Central memory CD8-positive, alpha-beta T cell (primary cell): ENCODE data around the gene PRRG3.

Experiments used
- ATAC-seq: fragments of 150-1000 bp; cut with Tn5 transposase; replicated peaks from 2 replicates; pipeline ENCODE4 v1.10.0; 2022; ENCODE audit warnings: mild to moderate bottlenecking, moderate FRiP score, moderate number of reproducible peaks; ENCODE audit not compliant: poor library complexity, severe bottlenecking; ENCODE audit errors: extremely low read depth
- DNase-seq, 2 donors: peaks; one replicate each; pipeline ENCODE4 v3.0.0; 2021; ENCODE audit warnings: low spot score in 2 of 2
- H3K27ac Mint-ChIP-seq: one replicate; pipeline ENCODE4 v1.8.0; 2022; ENCODE audit warnings: low read depth, mild to moderate bottlenecking, moderate library complexity, mixed read lengths
- H3K27me3 Mint-ChIP-seq: one replicate; pipeline ENCODE4 v1.8.0; 2022; ENCODE audit warnings: mixed read lengths
- H3K36me3 Mint-ChIP-seq: one replicate; pipeline ENCODE4 v1.8.0; 2022; ENCODE audit warnings: mild to moderate bottlenecking, moderate library complexity, mixed read lengths; ENCODE audit not compliant: insufficient read depth
- H3K4me1 Mint-ChIP-seq: one replicate; pipeline ENCODE4 v1.8.0; 2022; ENCODE audit warnings: mixed read lengths
- H3K4me3 Mint-ChIP-seq: one replicate; pipeline ENCODE4 v1.8.0; 2022; ENCODE audit warnings: mild to moderate bottlenecking, moderate library complexity, mixed read lengths
- H3K9me3 Mint-ChIP-seq: one replicate; pipeline ENCODE4 v1.8.0; 2022; ENCODE audit warnings: mixed read lengths

Gene PRRG3

GRCh38 chrX:151735219-151735618 lies 40.0 kb downstream of the PRRG3 start:
- no peaks in the 10 kb centered on the region for H3K4me1 Mint-ChIP-seq
- DNase-seq (no peak), ATAC-seq (no peak)
- no peaks in the 10 kb centered on the region for H3K9me3 Mint-ChIP-seq
- no peak overlapping the region for H3K27ac Mint-ChIP-seq
- H3K4me3 Mint-ChIP-seq, result no peak overlapping the region
- peaks cover 16% of the 10 kb centered on the region for H3K27me3 Mint-ChIP-seq
- no peaks in the 10 kb centered on the region for H3K36me3 Mint-ChIP-seq

- Mint-ChIP-seq H3K27ac (no peak overlapping the region), H3K4me3 (no peak overlapping the region)
- ATAC-seq, result no peak
These were observed 41.4 kb downstream of the PRRG3 start for GRCh38 chrX:151736685-151737084.

GRCh38 chrX:151737494-151737893 lies 42.2 kb downstream of the PRRG3 start:
- Mint-ChIP-seq H3K27ac (no peak overlapping the region), H3K4me1 (no peaks in the 10 kb centered on the region), H3K27me3 (peaks cover 7% of the 10 kb centered on the region), H3K36me3 (no peaks in the 10 kb centered on the region), H3K9me3 (no peaks in the 10 kb centered on the region), H3K4me3 (no peak overlapping the region)
- ATAC-seq (no peak), DNase-seq (no peak)

More at GRCh38 chrX:151736685-151737084, 41.4 kb downstream of the PRRG3 start:
- DNase-seq, result no peak
- Mint-ChIP-seq H3K4me1 (no peaks in the 10 kb centered on the region), H3K36me3 (no peaks in the 10 kb centered on the region), H3K27me3 (peaks cover 15% of the 10 kb centered on the region), H3K9me3 (no peaks in the 10 kb centered on the region)

- no peaks in the 10 kb centered on the region for H3K9me3 Mint-ChIP-seq
- H3K4me1 Mint-ChIP-seq, result no peaks in the 10 kb centered on the region
- H3K4me3 Mint-ChIP-seq, result no peak overlapping the region
- no peak overlapping the region for H3K27ac Mint-ChIP-seq
- ATAC-seq (no peak), DNase-seq (no peak)
- H3K27me3 Mint-ChIP-seq, result no peaks in the 10 kb centered on the region
- no peaks in the 10 kb centered on the region for H3K36me3 Mint-ChIP-seq
These were observed 43.5 kb downstream of the PRRG3 start for GRCh38 chrX:151738751-151739150.

- no peaks in the 10 kb centered on the region for H3K4me1 Mint-ChIP-seq
- H3K4me3 Mint-ChIP-seq, result no peak overlapping the region
- H3K27me3 Mint-ChIP-seq, result no peaks in the 10 kb centered on the region
- no peaks in the 10 kb centered on the region for H3K9me3 Mint-ChIP-seq
- no peak overlapping the region for H3K27ac Mint-ChIP-seq
- ATAC-seq (no peak), DNase-seq (no peak)
- H3K36me3 Mint-ChIP-seq, result no peaks in the 10 kb centered on the region
These were observed 46.3 kb downstream of the PRRG3 start for GRCh38 chrX:151741606-151742005.

- Mint-ChIP-seq H3K27me3 (no peaks in the 10 kb centered on the region), H3K4me3 (no peak overlapping the region), H3K4me1 (no peaks in the 10 kb centered on the region), H3K27ac (no peak overlapping the region), H3K9me3 (no peaks in the 10 kb centered on the region), H3K36me3 (no peaks in the 10 kb centered on the region)
- no peak for ATAC-seq
- DNase-seq, result no peak
These were observed 47.1 kb downstream of the PRRG3 start for GRCh38 chrX:151742311-151742710.

- Mint-ChIP-seq H3K36me3 (no peaks in the 10 kb centered on the region), H3K27me3 (no peaks in the 10 kb centered on the region), H3K27ac (no peak overlapping the region), H3K4me1 (no peaks in the 10 kb centered on the region), H3K4me3 (no peak overlapping the region), H3K9me3 (no peaks in the 10 kb centered on the region)
- ATAC-seq (no peak), DNase-seq (no peak)
These were observed 48.6 kb downstream of the PRRG3 start for GRCh38 chrX:151743651-151744470.

GRCh38 chrX:151745651-151746050 lies 50.4 kb downstream of the PRRG3 start:
- no peak for DNase-seq

GRCh38 chrX:151746502-151746901 lies 51.2 kb downstream of the PRRG3 start:
- Mint-ChIP-seq H3K4me1 (no peaks in the 10 kb centered on the region), H3K9me3 (no peaks in the 10 kb centered on the region), H3K36me3 (no peaks in the 10 kb centered on the region), H3K27ac (no peak overlapping the region), H3K27me3 (peaks cover 12% of the 10 kb centered on the region), H3K4me3 (no peak overlapping the region)
- ATAC-seq (no peak), DNase-seq (no peak)

More at GRCh38 chrX:151745651-151746050, 50.4 kb downstream of the PRRG3 start:
- no peak overlapping the region for H3K27ac Mint-ChIP-seq
- no peaks in the 10 kb centered on the region for H3K36me3 Mint-ChIP-seq
- no peaks in the 10 kb centered on the region for H3K4me1 Mint-ChIP-seq
- peaks cover 3% of the 10 kb centered on the region for H3K27me3 Mint-ChIP-seq
- no peak for ATAC-seq
- no peak overlapping the region for H3K4me3 Mint-ChIP-seq
- no peaks in the 10 kb centered on the region for H3K9me3 Mint-ChIP-seq

- Mint-ChIP-seq H3K9me3 (no peaks in the 10 kb centered on the region), H3K4me1 (no peaks in the 10 kb centered on the region), H3K36me3 (no peaks in the 10 kb centered on the region), H3K27me3 (peaks cover 16% of the 10 kb centered on the region), H3K27ac (no peak overlapping the region), H3K4me3 (no peak overlapping the region)
- no peak for DNase-seq
- no peak for ATAC-seq
These were observed 55.3 kb downstream of the PRRG3 start for GRCh38 chrX:151750511-151750910.

- ATAC-seq, result no peak
- H3K9me3 Mint-ChIP-seq, result no peaks in the 10 kb centered on the region
These were observed 57.6 kb downstream of the PRRG3 start for GRCh38 chrX:151752847-151753246.

GRCh38 chrX:151753313-151754046 lies 58.2 kb downstream of the PRRG3 start:
- Mint-ChIP-seq H3K36me3 (no peaks in the 10 kb centered on the region), H3K27ac (no peak overlapping the region), H3K9me3 (no peaks in the 10 kb centered on the region), H3K4me3 (no peak overlapping the region), H3K27me3 (peaks cover 16% of the 10 kb centered on the region), H3K4me1 (no peaks in the 10 kb centered on the region)
- ATAC-seq (no peak), DNase-seq (no peak)

More at GRCh38 chrX:151752847-151753246, 57.6 kb downstream of the PRRG3 start:
- no peak overlapping the region for H3K27ac Mint-ChIP-seq
- no peaks in the 10 kb centered on the region for H3K4me1 Mint-ChIP-seq
- DNase-seq, result no peak
- no peaks in the 10 kb centered on the region for H3K36me3 Mint-ChIP-seq
- H3K4me3 Mint-ChIP-seq, result no peak overlapping the region
- H3K27me3 Mint-ChIP-seq, result peaks cover 16% of the 10 kb centered on the region

- no peak for DNase-seq
- H3K4me1 Mint-ChIP-seq, result no peaks in the 10 kb centered on the region
- no peak overlapping the region for H3K27ac Mint-ChIP-seq
- H3K36me3 Mint-ChIP-seq, result no peaks in the 10 kb centered on the region
- H3K27me3 Mint-ChIP-seq, result peaks cover 16% of the 10 kb centered on the region
- no peak for ATAC-seq
- H3K4me3 Mint-ChIP-seq, result no peak overlapping the region
- no peaks in the 10 kb centered on the region for H3K9me3 Mint-ChIP-seq
These were observed 58.8 kb downstream of the PRRG3 start for GRCh38 chrX:151754047-151754429.
